ENCODE results near the gene SPOCK1. TPM values are rescaled to one million over a fixed set of nuclear protein-coding genes. Genes with fewer than 3 reads are reported as not detected.

Gene SPOCK1
- total RNA-seq, 1 experiment from 2014 or later: 9.8 TPM

DNA sequence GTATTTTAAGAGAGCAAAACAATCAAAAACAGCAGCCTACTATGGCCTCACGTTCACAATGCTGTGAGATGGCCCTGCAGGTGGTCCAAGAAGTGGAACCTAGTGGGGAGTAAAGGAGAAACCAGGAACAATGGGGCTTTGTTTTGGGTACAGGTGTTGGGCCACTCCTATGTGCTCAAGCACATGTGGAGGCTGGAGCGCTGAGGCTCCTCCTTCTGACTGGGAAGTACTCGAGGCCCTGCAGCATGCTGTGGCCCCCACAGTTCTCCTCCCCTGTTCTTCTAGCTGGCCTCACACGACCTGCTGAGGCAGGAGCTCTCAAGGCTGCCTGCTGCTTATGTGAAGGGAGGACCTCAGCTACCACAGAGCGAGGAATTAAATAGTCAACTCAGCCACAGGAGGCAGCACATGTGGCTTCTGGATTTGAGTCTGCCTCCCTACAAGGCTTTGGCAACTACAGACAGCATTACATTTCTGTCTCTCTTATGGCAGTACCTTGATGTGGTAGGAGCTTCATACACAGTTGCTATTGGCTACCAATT lies 482.3 kb downstream of the SPOCK1 start:
- peak; percentile 22; the same call in 1 of the 2 replicates for ATAC-seq
- no peaks in the 10 kb centered on the region for H3K27me3 ChIP-seq (ENCODE audit: low read length)
- H3K4me2 ChIP-seq (ENCODE audit: low read length): no peak overlapping the region
- H3K9me2 ChIP-seq (replicated peaks; ENCODE audit: low read length): no peaks in the 10 kb centered on the region
- no TSS peak for BruUV-seq (replicated peaks)
- TF ChIP-seq EZH2phosphoT487 (IDR thresholded peaks at IDR 0.05; ENCODE audit: borderline replicate concordance, low read length) (no peak), EZH2 (IDR thresholded peaks at IDR 0.05; ENCODE audit: low read length, unreplicated experiment) (no peak), CTCF (conservative IDR thresholded peaks at IDR 0.05; ENCODE audit: low read depth, low read length) (no peak; the same call in 1 of the 2 replicates)
- no peaks in the 10 kb centered on the region; the same call in 1 of the 2 replicates for H3K4me1 ChIP-seq (ENCODE audit: insufficient read depth, low read length)
- no peak overlapping the region for H3K27ac ChIP-seq (ENCODE audit: low read length)
- H3K4me3 ChIP-seq (ENCODE audit: low read length): no peak overlapping the region
- intact Hi-C loops (cut with micrococcal nuclease): no loop called here
- H3K9me3 ChIP-seq (ENCODE audit: low read length): no peaks in the 10 kb centered on the region
- DNase-seq: no peak
- H2AFZ ChIP-seq (ENCODE audit: low read length): no peak overlapping the region
- no peak overlapping the region for H3K9ac ChIP-seq (ENCODE audit: low read length)
- H4K20me1 ChIP-seq (ENCODE audit: low read length): no peaks in the 10 kb centered on the region
- ChIA-PET POLR2A (ENCODE audit: unreplicated experiment) (no interaction called here), CTCF (interaction anchor here (0.7 kb wide), 1 partner anchor 149 kb away, joined by 4 read pairs; no protein-coding TSS in a partner anchor)
- no peaks in the 10 kb centered on the region for H3K79me2 ChIP-seq (ENCODE audit: low read length)
- H3F3A ChIP-seq (ENCODE audit: low read length, unreplicated experiment): no peaks in the 10 kb centered on the region
- H3K36me3 ChIP-seq (ENCODE audit: low read depth, low read length): no peaks in the 10 kb centered on the region

GRCh38 chr5:137015540-137016116 lies 483.5 kb downstream of the SPOCK1 start:
- POLR2A ChIA-PET (ENCODE audit: unreplicated experiment): no interaction called here
- no peak for ATAC-seq
- H3K9me3 ChIP-seq (ENCODE audit: low read length): no peaks in the 10 kb centered on the region
- no peak overlapping the region for H3K27ac ChIP-seq (ENCODE audit: low read length)
- H3K9me2 ChIP-seq (replicated peaks; ENCODE audit: low read length): no peaks in the 10 kb centered on the region
- BruUV-seq (replicated peaks): no TSS peak
- no peak for DNase-seq
- H3K36me3 ChIP-seq (ENCODE audit: low read depth, low read length): no peaks in the 10 kb centered on the region
- no peaks in the 10 kb centered on the region for H3K79me2 ChIP-seq (ENCODE audit: low read length)
- no peak for TF ChIP-seq EZH2phosphoT487 (IDR thresholded peaks at IDR 0.05; ENCODE audit: borderline replicate concordance, low read length)
- no peak for TF ChIP-seq EZH2 (IDR thresholded peaks at IDR 0.05; ENCODE audit: low read length, unreplicated experiment)
- no peak for TF ChIP-seq CTCF (conservative IDR thresholded peaks at IDR 0.05; ENCODE audit: low read depth, low read length)
- CTCF ChIA-PET: no interaction called here
- H3F3A ChIP-seq (ENCODE audit: low read length, unreplicated experiment): no peaks in the 10 kb centered on the region
- no peak overlapping the region for H3K4me3 ChIP-seq (ENCODE audit: low read length)
- no peak overlapping the region for H2AFZ ChIP-seq (ENCODE audit: low read length)
- intact Hi-C loops (cut with micrococcal nuclease): no loop called here
- no peak overlapping the region for H3K4me2 ChIP-seq (ENCODE audit: low read length)
- no peaks in the 10 kb centered on the region; the same call in 1 of the 2 replicates for H3K4me1 ChIP-seq (ENCODE audit: insufficient read depth, low read length)
- H3K27me3 ChIP-seq (ENCODE audit: low read length): no peaks in the 10 kb centered on the region
- H3K9ac ChIP-seq (ENCODE audit: low read length): no peak overlapping the region
- no peaks in the 10 kb centered on the region for H4K20me1 ChIP-seq (ENCODE audit: low read length)

DNA sequence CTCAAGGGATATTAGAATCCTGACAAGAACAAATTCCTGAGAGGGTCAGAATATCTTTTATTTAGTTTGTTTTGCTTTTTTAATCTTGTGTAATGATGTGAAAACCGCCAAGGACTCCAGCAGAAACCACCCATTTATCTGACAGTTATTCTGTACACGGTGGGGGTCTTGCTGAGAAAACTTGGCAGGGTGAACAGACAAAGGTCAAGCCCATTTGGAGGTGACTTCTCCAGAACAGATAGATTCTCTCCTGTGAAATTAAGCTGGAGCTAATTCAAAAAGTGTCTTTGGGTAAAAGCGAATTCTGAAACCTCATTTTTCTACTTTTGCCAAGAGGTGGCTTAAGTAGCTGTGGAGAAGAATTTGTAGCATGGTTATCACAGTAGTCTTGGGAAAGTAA lies 484.4 kb downstream of the SPOCK1 start:
- ATAC-seq (no peak), DNase-seq (no peak)
- Histone ChIP-seq H3K4me1 (ENCODE audit: insufficient read depth, low read length) (no peaks in the 10 kb centered on the region; the same call in 1 of the 2 replicates), H2AFZ (ENCODE audit: low read length) (no peak overlapping the region), H3K4me2 (ENCODE audit: low read length) (no peak overlapping the region), H3K79me2 (ENCODE audit: low read length) (no peaks in the 10 kb centered on the region), H3K9ac (ENCODE audit: low read length) (no peak overlapping the region), H4K20me1 (ENCODE audit: low read length) (no peaks in the 10 kb centered on the region), H3K27me3 (ENCODE audit: low read length) (no peaks in the 10 kb centered on the region), H3K27ac (ENCODE audit: low read length) (no peak overlapping the region), H3F3A (ENCODE audit: low read length, unreplicated experiment) (no peaks in the 10 kb centered on the region), H3K9me2 (replicated peaks; ENCODE audit: low read length) (no peaks in the 10 kb centered on the region), H3K36me3 (ENCODE audit: low read depth, low read length) (no peaks in the 10 kb centered on the region), H3K4me3 (ENCODE audit: low read length) (no peak overlapping the region), H3K9me3 (ENCODE audit: low read length) (no peaks in the 10 kb centered on the region)
- intact Hi-C loops (cut with micrococcal nuclease): no loop called here
- TF ChIP-seq CTCF (conservative IDR thresholded peaks at IDR 0.05; ENCODE audit: low read depth, low read length) (no peak), EZH2 (IDR thresholded peaks at IDR 0.05; ENCODE audit: low read length, unreplicated experiment) (no peak), EZH2phosphoT487 (IDR thresholded peaks at IDR 0.05; ENCODE audit: borderline replicate concordance, low read length) (no peak)
- CTCF ChIA-PET: no interaction called here
- POLR2A ChIA-PET (ENCODE audit: unreplicated experiment): no interaction called here
- no TSS peak for BruUV-seq (replicated peaks)
